HG03175 (cell line): Measurements from ENCODE around the gene SAXO2.
"Not testable (repeated sequence)": the region's sequence is repeated elsewhere in the genome, so short reads cannot be mapped to it uniquely, and the experiment has no call there.

ENCODE experiments used
- ATAC-seq: cut with Tn5 transposase; IDR thresholded peaks from one replicate; pipeline ENCODE4 v1.9.1; 2021; ENCODE audit warnings: mild to moderate bottlenecking, moderate library complexity; ENCODE audit not compliant: unreplicated experiment

Gene SAXO2

DNA sequence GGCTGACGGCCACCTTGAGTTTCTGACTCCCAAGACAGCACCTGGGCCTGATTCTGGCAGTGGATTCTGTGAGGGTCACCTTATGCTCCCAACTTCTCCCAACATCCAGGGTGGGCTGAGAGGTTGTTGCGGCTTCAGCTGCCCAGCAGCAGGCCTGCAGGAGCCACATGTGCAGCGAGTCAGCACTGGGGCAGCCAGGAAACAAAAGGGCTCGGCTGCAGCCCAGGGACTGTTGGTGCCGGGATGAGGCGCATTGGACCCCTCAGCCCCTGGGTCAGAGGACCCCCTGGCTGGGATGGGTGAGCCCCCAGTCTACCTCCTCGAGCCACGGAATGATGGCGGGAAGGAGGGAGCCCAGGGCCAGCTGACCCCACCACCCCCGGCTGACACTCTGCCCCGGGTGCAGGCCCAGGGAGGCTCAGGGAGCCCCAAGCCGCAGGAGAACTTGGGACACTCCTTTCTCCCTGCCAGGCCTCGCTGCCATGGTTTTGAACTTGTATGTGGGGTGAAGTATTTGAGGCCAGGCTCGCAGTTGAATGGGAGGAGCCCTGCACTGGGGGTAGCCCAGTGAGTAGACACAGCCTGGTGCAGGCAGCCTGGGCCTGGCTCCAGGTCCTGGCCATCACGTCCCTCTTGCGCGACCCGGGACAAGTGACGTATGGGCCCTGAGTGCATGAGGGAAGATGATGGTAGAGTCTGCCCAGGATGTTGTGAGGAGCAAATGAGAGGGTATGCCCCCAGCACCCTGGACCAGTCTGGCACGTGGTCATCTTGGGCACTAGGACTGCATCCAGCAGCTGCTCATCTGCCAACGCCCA lies 51.5 kb downstream of the SAXO2 start:
- not testable (repeated sequence) for ATAC-seq

GRCh38 chr15:82314769-82315518 lies 52.3 kb downstream of the SAXO2 start:
- ATAC-seq: no peak

DNA sequence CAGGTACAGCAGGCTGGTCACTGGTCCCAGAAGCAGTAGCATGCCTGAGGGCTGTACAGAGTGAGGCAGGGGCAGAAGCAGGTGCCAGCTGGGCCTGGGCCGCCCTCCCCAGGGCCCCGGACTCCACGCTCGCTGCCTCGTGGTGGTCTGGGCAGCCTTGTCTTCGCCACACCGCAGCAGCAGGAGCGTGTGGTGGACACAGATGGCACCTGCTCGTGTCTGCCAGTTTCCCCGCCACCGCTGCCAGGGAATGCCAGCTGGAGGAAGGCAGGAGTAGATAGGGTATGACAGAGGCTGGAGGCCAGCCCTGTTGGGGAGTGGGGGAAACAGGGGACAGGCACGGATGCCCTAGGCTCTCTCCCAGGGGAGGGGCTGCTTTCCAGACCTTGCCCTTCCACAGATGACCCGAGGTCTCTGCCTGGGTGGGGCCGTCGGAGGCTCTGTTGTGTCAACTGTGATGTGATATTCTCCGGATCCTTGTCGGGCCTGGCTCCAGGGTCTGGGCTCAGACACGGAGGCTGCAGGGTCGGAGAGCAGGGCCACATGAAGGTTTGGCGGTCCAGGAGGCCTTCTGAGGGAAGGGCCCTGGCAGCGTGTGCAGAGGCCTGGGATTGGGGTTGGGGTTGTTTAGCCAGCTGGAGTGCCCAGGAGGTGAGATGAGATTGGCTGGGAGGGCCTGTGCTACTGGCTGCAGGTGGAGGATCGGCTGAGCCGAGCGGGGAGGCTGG lies 53.1 kb downstream of the SAXO2 start:
- ATAC-seq: no peak

GRCh38 chr15:82316247-82317090 lies 53.9 kb downstream of the SAXO2 start:
- ATAC-seq: not testable (repeated sequence)

DNA sequence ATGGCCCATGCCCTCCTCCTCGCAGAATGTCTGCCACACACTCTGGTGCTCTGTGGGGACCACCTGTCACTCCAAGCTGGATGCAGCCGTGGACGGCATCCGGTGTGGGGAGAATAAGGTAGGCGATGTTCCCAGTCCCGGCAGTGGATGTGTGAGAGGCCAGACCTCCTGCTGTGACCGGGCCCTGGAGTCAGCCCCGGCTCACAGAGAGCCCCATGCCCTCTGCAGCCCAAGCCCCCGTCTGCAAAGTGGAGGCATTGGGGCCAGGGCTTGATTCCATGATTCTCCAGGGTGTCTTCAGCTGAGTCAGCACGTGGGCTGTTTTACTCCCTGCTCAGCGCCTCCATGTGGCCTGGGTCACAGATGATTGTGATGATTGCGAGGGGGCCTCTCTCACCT lies 54.5 kb downstream of the SAXO2 start:
- no peak for ATAC-seq

DNA sequence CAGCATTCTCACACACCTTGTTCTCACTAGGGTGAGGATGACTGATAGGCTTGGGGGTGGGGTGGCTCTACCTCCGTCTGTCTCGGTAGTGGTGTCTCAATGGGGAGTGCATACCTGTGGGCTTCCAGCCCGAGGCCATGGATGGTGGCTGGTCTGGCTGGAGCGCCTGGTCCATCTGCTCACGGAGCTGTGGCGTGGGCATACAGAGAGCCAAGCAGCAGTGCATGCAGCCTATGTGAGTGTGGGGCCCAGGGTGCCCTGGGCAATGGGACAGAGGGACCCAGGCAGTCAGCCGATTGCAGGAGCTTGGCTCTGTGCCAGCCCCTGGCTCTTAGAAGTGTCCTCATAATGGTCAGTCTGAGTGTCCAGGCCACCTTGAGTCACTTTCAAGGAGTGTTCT lies 54.9 kb downstream of the SAXO2 start:
- ATAC-seq: not testable (repeated sequence)

GRCh38 chr15:82318281-82318680 lies 55.7 kb downstream of the SAXO2 start:
- not testable (repeated sequence) for ATAC-seq

- not testable (repeated sequence) for ATAC-seq
These were observed 57.1 kb downstream of the SAXO2 start for GRCh38 chr15:82319522-82320278.

GRCh38 chr15:82320861-82321260 lies 58.2 kb downstream of the SAXO2 start:
- ATAC-seq: not testable (repeated sequence)

DNA sequence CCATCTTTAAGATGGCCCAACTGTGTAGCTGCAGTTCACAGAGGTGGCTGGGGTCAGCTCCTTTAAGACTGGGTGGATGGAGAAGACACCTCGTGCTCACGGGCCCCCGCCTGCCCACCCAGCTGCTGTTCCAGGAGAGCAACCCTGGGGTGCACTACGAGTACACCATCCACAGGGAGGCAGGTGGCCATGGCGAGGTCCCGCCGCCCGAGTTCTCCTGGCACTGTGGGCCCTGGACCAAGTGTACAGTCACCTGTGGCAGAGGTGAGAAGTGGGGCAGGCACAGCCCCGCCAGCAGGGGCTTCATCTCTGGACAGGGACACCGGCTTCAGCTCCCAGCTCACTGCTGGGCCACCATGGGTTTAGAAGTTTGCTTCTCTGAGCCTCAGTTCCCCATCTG lies 59.9 kb downstream of the SAXO2 start:
- not testable (repeated sequence) for ATAC-seq

DNA sequence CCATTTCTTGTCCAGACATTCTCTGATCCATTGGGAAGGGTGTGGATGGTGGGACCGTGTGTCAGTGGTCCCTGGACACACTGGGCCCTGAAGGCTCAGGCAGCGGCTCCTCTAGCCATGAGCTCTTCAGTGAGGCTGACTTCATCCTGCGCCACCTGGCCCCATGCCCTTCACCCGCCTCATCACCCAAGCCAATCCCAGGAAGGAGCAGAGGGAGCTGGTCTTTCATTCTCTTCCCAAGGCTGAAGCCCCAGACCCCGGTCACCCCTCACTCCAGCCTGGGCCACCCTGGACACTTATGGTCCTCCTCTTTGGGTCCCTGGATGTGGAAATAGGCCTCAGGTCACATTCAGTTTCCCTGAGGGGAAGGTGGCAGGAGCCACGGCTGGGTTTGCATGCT lies 62.2 kb downstream of the SAXO2 start:
- ATAC-seq: not testable (repeated sequence)

DNA sequence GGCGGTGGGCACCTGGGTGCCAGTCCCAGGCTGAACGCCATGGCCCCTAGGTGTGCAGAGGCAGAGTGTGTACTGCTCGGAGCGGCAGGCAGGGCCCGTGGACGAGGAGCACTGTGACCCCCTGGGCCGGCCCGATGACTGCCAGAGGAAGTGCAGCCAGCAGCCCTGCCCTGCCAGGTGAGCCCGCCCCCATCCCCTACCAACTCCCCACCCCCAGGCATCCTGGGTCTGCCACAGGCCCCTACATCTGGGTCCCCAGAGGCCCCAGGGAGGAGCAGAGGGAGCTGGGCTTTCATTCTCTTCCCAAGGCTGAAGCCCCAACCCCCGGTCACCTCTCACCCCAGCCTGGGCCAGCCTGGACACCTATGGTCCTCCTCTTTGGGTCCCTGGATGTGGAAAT lies 63.0 kb downstream of the SAXO2 start:
- ATAC-seq: not testable (repeated sequence)

DNA sequence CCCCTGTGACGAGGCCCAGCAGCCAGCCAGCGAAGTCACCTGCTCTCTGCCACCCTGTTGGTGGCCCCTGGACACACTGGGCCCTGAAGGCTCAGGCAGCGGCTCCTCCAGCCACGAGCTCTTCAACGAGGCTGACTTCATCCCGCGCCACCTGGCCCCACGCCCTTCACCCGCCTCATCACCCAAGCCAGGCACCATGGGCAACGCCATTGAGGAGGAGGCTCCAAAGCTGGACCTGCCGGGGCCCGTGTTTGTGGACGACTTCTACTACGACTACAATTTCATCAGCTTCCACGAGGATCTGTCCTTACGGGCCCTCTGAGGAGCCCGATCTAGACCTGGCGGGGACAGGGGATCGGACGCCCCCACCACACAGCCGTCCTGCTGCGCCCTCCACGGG lies 64.3 kb downstream of the SAXO2 start:
- not testable (repeated sequence) for ATAC-seq

- not testable (repeated sequence) for ATAC-seq
These were observed 64.8 kb downstream of the SAXO2 start for GRCh38 chr15:82327372-82327771.

- ATAC-seq: not testable (repeated sequence)
These were observed 66.4 kb downstream of the SAXO2 start for GRCh38 chr15:82329039-82329438.

DNA sequence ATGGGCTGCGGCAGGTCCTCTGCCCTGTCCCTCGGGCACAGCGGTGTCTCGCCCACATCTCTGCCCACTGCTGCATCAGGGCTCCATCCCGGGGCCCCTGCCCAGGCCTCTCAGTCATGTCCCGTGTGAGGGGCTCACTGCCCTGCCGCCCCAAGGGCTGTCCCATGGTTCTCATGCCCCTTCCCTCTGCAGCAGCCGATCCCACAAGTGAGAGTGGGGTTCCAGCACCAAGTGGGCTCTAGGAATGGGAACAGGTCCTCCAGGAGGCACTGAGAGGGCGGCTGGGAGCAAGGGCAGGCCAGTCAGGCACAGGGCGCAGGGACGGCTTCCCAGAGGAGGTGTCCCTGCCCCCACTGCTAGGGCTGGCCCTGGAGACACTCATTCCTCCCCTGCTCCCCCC lies 68.3 kb downstream of the SAXO2 start:
- ATAC-seq: not testable (repeated sequence)

GRCh38 chr15:82331576-82332304 lies 69.1 kb downstream of the SAXO2 start:
- ATAC-seq: peak; percentile 83

- ATAC-seq: not testable (repeated sequence)
These were observed 70.3 kb downstream of the SAXO2 start for GRCh38 chr15:82332711-82333602.
